ENCODE data around the gene SLC4A7. TPM values are rescaled to one million over a fixed set of nuclear protein-coding genes. Genes with fewer than 3 reads are reported as not detected.
A peak's percentile ranks its signal among the peaks of the same experiment; 100 is the strongest.

The SLC4A7 gene
- total and polyA plus RNA-seq, 2 donors (not counting 3 experiments of a cell fraction or from before 2014, with no cell fraction given): 7.8 to 50.9 TPM

- Histone ChIP-seq H3K27ac (ENCODE audit: insufficient read depth, low read depth, low read length) (no peak overlapping the region), H3K79me2 (ENCODE audit: control insufficient read depth, insufficient read depth, low read length) (peaks cover 96% of the 10 kb centered on the region), H3K4me3 (replicated peaks in 1 of 3; ENCODE audit: insufficient read depth in 1 of 3, low read depth in 1 of 3, low read length in 3 of 3) (no peak overlapping the region), H3K9me3 (replicated peaks; ENCODE audit: control insufficient read depth, insufficient read depth, low read length) (no peaks in the 10 kb centered on the region), H3K4me2 (ENCODE audit: insufficient read depth, low read length) (no peak overlapping the region), H3K27me3 (ENCODE audit: control insufficient read depth in 2 of 2, insufficient read depth in 2 of 2, low read length in 2 of 2) (no peaks in the 10 kb centered on the region), H4K20me1 (replicated peaks; ENCODE audit: control insufficient read depth, extremely low read depth, insufficient read depth, low read length) (peaks cover 5% of the 10 kb centered on the region), H3K4me1 (ENCODE audit: control insufficient read depth, extremely low read depth, insufficient read depth, low read length) (no peaks in the 10 kb centered on the region), H3K9me1 (replicated peaks; ENCODE audit: control insufficient read depth, extremely low read depth, insufficient read depth, low read length) (no peaks in the 10 kb centered on the region), H2AFZ (ENCODE audit: low read depth, low read length) (no peak overlapping the region), H3K9ac (replicated peaks; ENCODE audit: extremely low read depth, insufficient read depth, low read length) (no peak overlapping the region), H3K36me3 (ENCODE audit: control insufficient read depth in 2 of 2, extremely low read depth in 1 of 2, insufficient read depth in 2 of 2, low read length in 2 of 2) (no peaks in the 10 kb centered on the region)
- FAIRE-seq: no peak
- ChIA-PET POLR2A (no interaction called here), CTCF (interaction anchor here (1.0 kb wide), 1 partner anchor 12 kb away, joined by 3 read pairs; no protein-coding TSS in a partner anchor)
- DNase-seq (ENCODE audit: low read depth, low spot score): no peak
- intact Hi-C loops (cut with micrococcal nuclease): loop anchor here (5.0 kb wide), 1 partner anchor 193 kb away; no protein-coding TSS in a partner anchor
- no TSS peak for BruUV-seq (replicated peaks)
- TF ChIP-seq GATA2 (IDR thresholded peaks at IDR 0.05; ENCODE audit: insufficient read depth, insufficient read length, low read depth, low read length) (no peak), MAX (IDR thresholded peaks at IDR 0.05; ENCODE audit: insufficient read depth, insufficient read length) (no peak), CTCF (IDR thresholded peaks at IDR 0.05; ENCODE audit: extremely low read depth in 1 of 2, insufficient read depth in 1 of 2, low read depth in 1 of 2, low read length in 2 of 2) (no peak), JUN (IDR thresholded peaks at IDR 0.05; ENCODE audit: borderline replicate concordance, insufficient read depth, insufficient read length, low read depth) (no peak)
- dilution Hi-C loops (cut with MboI; ENCODE audit: extremely low pct_ligation_motif_present, low sequenced_read_pairs): no loop called here
Measured at GRCh38 chr3:27464646-27465045, 19.5 kb downstream of the SLC4A7 start.

GRCh38 chr3:27462228-27462627 is 22.0 kb downstream of the SLC4A7 start:
- no peaks in the 10 kb centered on the region for H3K27me3 ChIP-seq (ENCODE audit: control insufficient read depth in 2 of 2, insufficient read depth in 2 of 2, low read length in 2 of 2)
- H3K4me3 ChIP-seq (replicated peaks in 1 of 3; ENCODE audit: insufficient read depth in 1 of 3, low read depth in 1 of 3, low read length in 3 of 3): no peak overlapping the region
- CTCF ChIA-PET: no interaction called here
- dilution Hi-C loops (cut with MboI; ENCODE audit: extremely low pct_ligation_motif_present, low sequenced_read_pairs) (no loop called here), intact Hi-C loops (cut with micrococcal nuclease) (no loop called here)
- FAIRE-seq (peak; percentile 63), DNase-seq (ENCODE audit: low read depth, low spot score) (no peak)
- H3K4me2 ChIP-seq (ENCODE audit: insufficient read depth, low read length): no peak overlapping the region
- H3K36me3 ChIP-seq (ENCODE audit: control insufficient read depth in 2 of 2, extremely low read depth in 1 of 2, insufficient read depth in 2 of 2, low read length in 2 of 2): no peaks in the 10 kb centered on the region
- no peaks in the 10 kb centered on the region for H3K4me1 ChIP-seq (ENCODE audit: control insufficient read depth, extremely low read depth, insufficient read depth, low read length)
- H3K79me2 ChIP-seq (ENCODE audit: control insufficient read depth, insufficient read depth, low read length): peaks cover 98% of the 10 kb centered on the region
- H2AFZ ChIP-seq (ENCODE audit: low read depth, low read length): no peak overlapping the region
- no TSS peak for BruUV-seq (replicated peaks)
- no peak overlapping the region for H3K27ac ChIP-seq (ENCODE audit: insufficient read depth, low read depth, low read length)
- H3K9me1 ChIP-seq (replicated peaks; ENCODE audit: control insufficient read depth, extremely low read depth, insufficient read depth, low read length): no peaks in the 10 kb centered on the region
- H3K9ac ChIP-seq (replicated peaks; ENCODE audit: extremely low read depth, insufficient read depth, low read length): no peak overlapping the region
- H3K9me3 ChIP-seq (replicated peaks; ENCODE audit: control insufficient read depth, insufficient read depth, low read length): no peaks in the 10 kb centered on the region
- H4K20me1 ChIP-seq (replicated peaks; ENCODE audit: control insufficient read depth, extremely low read depth, insufficient read depth, low read length): peaks cover 7% of the 10 kb centered on the region
- TF ChIP-seq JUN (IDR thresholded peaks at IDR 0.05; ENCODE audit: borderline replicate concordance, insufficient read depth, insufficient read length, low read depth) (no peak), POLR2AphosphoS5 (IDR thresholded peaks at IDR 0.05; ENCODE audit: insufficient read depth, low read depth, low read length) (no peak), GATA2 (IDR thresholded peaks at IDR 0.05; ENCODE audit: insufficient read depth, insufficient read length, low read depth, low read length) (no peak), CTCF (IDR thresholded peaks at IDR 0.05; ENCODE audit: extremely low read depth in 1 of 2, insufficient read depth in 1 of 2, low read depth in 1 of 2, low read length in 2 of 2) (no peak), MYC (IDR thresholded peaks at IDR 0.05; ENCODE audit: low read depth, low read length) (no peak), FOS (IDR thresholded peaks at IDR 0.05; ENCODE audit: borderline replicate concordance, insufficient read depth, low read length) (no peak), MAX (IDR thresholded peaks at IDR 0.05; ENCODE audit: insufficient read depth, insufficient read length) (no peak), EZH2 (IDR thresholded peaks at IDR 0.05; ENCODE audit: borderline replicate concordance, low read depth, low read length, severe bottlenecking) (no peak), POLR2A (IDR thresholded peaks at IDR 0.05; ENCODE audit: low read depth, low read length) (no peak)
- POLR2A ChIA-PET: no interaction called here

All from endothelial cell of umbilical vein (primary cell).